ENCODE results near the gene SYT3.

Gene SYT3

DNA sequence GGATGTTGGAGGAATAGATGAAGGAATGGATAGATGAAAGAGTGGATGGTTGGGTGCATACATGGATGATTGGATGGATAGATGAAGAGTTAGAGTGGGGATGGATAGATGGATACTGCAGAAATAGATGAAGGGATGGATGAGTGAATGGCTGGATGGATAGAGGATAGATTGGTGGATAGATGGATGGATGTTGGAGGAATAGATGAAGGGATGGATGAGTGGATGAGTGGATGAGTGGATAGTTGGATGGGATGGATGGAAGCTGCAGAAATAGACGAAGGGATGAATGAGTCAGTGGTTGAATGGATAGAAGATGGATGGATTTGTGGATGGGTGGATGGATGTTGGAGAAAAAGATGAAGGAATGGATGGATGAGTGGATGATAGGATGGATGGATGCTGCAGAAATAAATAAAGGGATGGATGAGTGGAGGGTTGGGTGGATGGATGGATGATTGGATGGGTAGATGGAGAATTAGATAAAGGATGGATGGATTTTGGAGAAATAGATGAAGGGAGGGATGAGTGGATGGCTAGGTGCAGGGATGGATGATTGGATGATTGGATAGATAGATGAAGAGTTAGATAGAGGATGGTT lies 4.7 kb upstream of the SYT3 start:
- Histone ChIP-seq H3K27me3 (ENCODE audit: insufficient read depth, poor library complexity, severe bottlenecking) (peaks cover 9% of the 10 kb centered on the region), H3K4me3 (replicated peaks; ENCODE audit: insufficient read depth, low read length) (no peak overlapping the region), H3K27ac (replicated peaks) (no peak overlapping the region)
- TF ChIP-seq POLR2AphosphoS5 (IDR thresholded peaks at IDR 0.05; ENCODE audit: low read depth) (no peak), REST (IDR thresholded peaks at IDR 0.05; ENCODE audit: insufficient replicate concordance, low read depth) (no peak), SPI1 (IDR thresholded peaks at IDR 0.05; ENCODE audit: borderline replicate concordance, low read depth) (no peak), GABPA (IDR thresholded peaks at IDR 0.05; ENCODE audit: low read depth) (no peak)
- TF ChIP-seq, protein P1, sequence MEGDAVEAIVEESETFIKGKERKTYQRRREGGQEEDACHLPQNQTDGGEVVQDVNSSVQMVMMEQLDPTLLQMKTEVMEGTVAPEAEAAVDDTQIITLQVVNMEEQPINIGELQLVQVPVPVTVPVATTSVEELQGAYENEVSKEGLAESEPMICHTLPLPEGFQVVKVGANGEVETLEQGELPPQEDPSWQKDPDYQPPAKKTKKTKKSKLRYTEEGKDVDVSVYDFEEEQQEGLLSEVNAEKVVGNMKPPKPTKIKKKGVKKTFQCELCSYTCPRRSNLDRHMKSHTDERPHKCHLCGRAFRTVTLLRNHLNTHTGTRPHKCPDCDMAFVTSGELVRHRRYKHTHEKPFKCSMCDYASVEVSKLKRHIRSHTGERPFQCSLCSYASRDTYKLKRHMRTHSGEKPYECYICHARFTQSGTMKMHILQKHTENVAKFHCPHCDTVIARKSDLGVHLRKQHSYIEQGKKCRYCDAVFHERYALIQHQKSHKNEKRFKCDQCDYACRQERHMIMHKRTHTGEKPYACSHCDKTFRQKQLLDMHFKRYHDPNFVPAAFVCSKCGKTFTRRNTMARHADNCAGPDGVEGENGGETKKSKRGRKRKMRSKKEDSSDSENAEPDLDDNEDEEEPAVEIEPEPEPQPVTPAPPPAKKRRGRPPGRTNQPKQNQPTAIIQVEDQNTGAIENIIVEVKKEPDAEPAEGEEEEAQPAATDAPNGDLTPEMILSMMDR (IDR thresholded peaks at IDR 0.05; ENCODE audit: insufficient read depth, low read length) = no peak
- DNase-seq (ENCODE audit: low read depth in 1 of 2, low spot score in 1 of 2) = no peak

DNA sequence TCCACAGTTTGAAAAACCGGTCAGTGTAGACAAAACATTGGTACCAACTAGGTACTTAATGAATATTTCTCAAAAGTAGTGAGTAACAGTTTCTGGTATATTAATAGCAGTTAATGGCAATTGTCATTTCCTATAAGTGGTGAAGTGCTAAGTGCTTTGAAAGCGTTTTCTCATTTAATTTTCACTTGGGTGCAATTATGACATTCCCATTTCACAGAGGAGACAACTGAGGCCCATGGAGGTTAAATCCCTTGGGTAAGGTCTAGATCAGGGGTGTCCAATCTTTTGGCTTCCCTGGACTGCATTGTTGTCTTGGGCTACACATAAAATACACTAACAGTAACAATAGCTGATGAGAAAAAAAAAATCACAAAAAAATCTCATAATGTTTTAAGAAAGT lies 687 bp upstream of the SYT3 start:
- H3K27me3 ChIP-seq (ENCODE audit: insufficient read depth, poor library complexity, severe bottlenecking) = peaks cover 20% of the 10 kb centered on the region
- TF ChIP-seq POLR2AphosphoS5 (IDR thresholded peaks at IDR 0.05; ENCODE audit: low read depth) (no peak), SPI1 (IDR thresholded peaks at IDR 0.05; ENCODE audit: borderline replicate concordance, low read depth) (no peak)
- TF ChIP-seq, protein P1 (IDR thresholded peaks at IDR 0.05; ENCODE audit: insufficient read depth, low read length) = no peak
- no peak overlapping the region for H3K27ac ChIP-seq (replicated peaks)
- no peak overlapping the region for H3K4me3 ChIP-seq (replicated peaks; ENCODE audit: insufficient read depth, low read length)
- DNase-seq (ENCODE audit: low read depth in 1 of 2, low spot score in 1 of 2) = no peak

DNA sequence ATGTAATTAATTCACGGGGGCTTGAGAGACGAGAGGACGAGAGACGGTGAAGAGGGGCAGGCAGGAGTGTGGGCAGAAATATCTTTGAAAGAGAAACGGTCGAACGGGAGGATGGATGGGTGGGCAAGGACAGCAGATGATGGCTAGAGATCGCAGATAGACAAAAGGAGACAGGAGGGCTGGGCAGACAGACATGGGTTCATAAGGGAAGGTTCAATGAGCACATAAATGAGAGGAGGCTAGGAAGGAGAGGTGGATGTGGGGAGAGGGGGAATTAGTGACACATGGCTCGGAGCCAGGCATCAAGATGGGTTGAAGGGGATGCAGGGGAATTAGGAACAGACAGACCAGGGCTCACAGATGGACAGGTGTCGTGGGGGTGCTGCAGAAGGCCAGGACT lies 1.1 kb downstream of the SYT3 start:
- no peak for DNase-seq (ENCODE audit: low read depth in 1 of 2, low spot score in 1 of 2)
- no peak overlapping the region for H3K27ac ChIP-seq (replicated peaks)
- peaks cover 20% of the 10 kb centered on the region for H3K27me3 ChIP-seq (ENCODE audit: insufficient read depth, poor library complexity, severe bottlenecking)
- TF ChIP-seq POLR2AphosphoS5 (IDR thresholded peaks at IDR 0.05; ENCODE audit: low read depth) = no peak
- TF ChIP-seq SPI1 (IDR thresholded peaks at IDR 0.05; ENCODE audit: borderline replicate concordance, low read depth) = no peak
- no peak for TF ChIP-seq REST (IDR thresholded peaks at IDR 0.05; ENCODE audit: insufficient replicate concordance, low read depth)
- TF ChIP-seq, protein P1 (IDR thresholded peaks at IDR 0.05; ENCODE audit: insufficient read depth, low read length) = no peak
- no peak for TF ChIP-seq GABPA (IDR thresholded peaks at IDR 0.05; ENCODE audit: low read depth)
- no peak overlapping the region for H3K4me3 ChIP-seq (replicated peaks; ENCODE audit: insufficient read depth, low read length)

Measured in HL-60 (cell line).